ENCODE results near the gene CFAP210. TPM values are rescaled to one million over a fixed set of nuclear protein-coding genes. Genes with fewer than 3 reads are reported as not detected.

Gene CFAP210, protein sequence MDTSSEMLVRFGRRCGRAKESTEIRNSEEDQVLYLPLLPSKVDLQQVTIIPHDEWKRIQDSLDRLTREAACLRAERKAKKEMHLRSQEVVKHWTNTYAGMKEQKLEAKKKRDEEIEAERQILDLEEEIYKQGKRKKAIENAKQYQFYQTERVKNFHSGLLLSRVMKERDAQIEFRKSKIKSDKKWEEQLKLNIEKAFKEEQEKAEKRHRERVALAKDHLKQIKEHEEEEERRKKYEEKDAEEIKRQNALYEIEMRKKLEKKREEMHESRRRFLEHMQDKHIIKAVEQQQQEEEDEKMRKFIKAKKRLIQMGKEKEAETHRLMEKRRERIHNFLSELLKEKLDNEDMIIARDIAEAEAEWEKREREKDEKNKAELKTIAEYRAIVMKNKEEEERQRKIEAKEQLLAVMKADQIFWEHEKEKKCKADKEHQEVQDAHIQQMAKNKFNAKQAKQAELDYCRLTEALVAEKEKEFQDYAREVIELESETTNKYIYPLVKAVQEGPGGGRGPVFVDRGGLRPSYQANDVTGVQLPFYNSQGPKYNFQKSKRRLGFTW
- 0.22 to 0.80 TPM (median 0.46 TPM) in 5 replicates for total RNA-seq (2022; extraction: Qiagen RNA extraction)

DNA sequence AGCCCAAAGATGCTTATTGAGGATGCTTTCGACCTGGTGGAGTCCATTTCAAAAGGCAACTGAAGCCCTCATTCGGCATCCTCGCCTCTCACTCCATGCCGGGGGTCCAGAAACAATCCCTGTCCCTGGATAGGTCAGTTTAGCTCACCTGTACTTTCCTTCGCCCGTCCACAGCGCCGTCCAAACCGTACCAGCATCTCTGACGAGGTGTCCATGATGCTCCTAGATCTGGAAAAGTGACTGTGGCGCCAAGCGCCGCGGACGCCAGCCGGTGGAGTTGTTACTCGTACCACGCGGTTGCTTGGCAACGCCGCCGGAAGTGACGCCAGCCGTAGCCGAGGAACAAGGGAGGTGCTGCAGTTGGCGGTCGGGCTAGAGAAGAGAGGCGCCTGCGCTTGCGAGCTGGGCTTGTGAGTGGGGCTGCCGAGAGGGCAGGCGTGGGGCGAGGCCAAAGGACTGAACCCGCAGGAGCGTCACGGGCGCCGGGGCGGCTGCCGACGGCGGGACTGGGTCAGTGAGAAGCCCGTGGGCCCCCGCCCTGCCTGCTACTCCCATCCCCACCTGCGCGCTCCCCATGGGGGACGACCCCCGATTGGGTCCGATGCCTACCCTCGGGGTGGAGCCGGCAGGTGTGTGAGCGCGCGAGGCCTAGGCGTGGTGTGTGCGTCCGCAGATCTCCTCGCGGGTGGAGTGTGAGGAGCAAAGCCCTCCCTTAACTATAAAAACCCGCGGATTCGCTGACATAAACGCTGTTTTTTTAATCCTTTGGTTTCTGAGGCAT lies at the start of gene CFAP210, which contains the start of gene PHOSPHO2:
CFAP210 (minus strand) TSS at position 293 of the 781 bp plus-strand sequence; CDS start at position 215, 78 bp downstream.
PHOSPHO2 (plus strand) TSS at position 357 of the 781 bp plus-strand sequence. CDS start 6,503 bp downstream, outside the sequence.

Other genes starting within 250 kb of the CFAP210 start
- gene BBS5, start 214.9 kb downstream of the CFAP210 start, total RNA-seq (2022; extraction: Qiagen RNA extraction) = 5.9 to 6.8 TPM (median 6.1 TPM) in 5 replicates
- 0.07 to 0.37 TPM (median 0.21 TPM) in 5 replicates for gene KLHL41, start 184.7 kb downstream of the CFAP210 start, total RNA-seq (2022; extraction: Qiagen RNA extraction)
- gene FASTKD1, start 120.5 kb downstream of the CFAP210 start, total RNA-seq (2022; extraction: Qiagen RNA extraction) = 21.8 to 24.9 TPM (median 23.3 TPM) in 5 replicates
- gene PPIG, start 110.1 kb downstream of the CFAP210 start, total RNA-seq (2022; extraction: Qiagen RNA extraction) = 31.1 to 52.6 TPM (median 40.4 TPM) in 5 replicates
- 2.6 to 3.4 TPM (median 3.0 TPM) in 5 replicates for gene PHOSPHO2, start 64 bp upstream of the CFAP210 start, total RNA-seq (2022; extraction: Qiagen RNA extraction)
- 6.8 to 11.1 TPM (median 9.2 TPM) in 5 replicates for gene KLHL23, start 39.4 kb upstream of the CFAP210 start, total RNA-seq (2022; extraction: Qiagen RNA extraction)
- gene SSB, start 104.5 kb upstream of the CFAP210 start, total RNA-seq (2022; extraction: Qiagen RNA extraction) = 130 to 194 TPM (median 137 TPM) in 5 replicates
- 64.8 to 97.2 TPM (median 66.6 TPM) in 5 replicates for gene METTL5, start 130.5 kb upstream of the CFAP210 start, total RNA-seq (2022; extraction: Qiagen RNA extraction)
- 8.2 to 11.5 TPM (median 9.7 TPM) in 5 replicates for gene UBR3, start 133.0 kb upstream of the CFAP210 start, total RNA-seq (2022; extraction: Qiagen RNA extraction)

All from A549 treated with CORT108297 at 1 μM for 4 hours (cell line).